HepG2 (cell line): ENCODE measurements around the gene FBXW4. TPM values are rescaled to one million over a fixed set of nuclear protein-coding genes. Genes with fewer than 3 reads are reported as not detected.
A peak's percentile ranks its signal among the peaks of the same experiment; 100 is the strongest.

Source experiments
- ARID2 ChIP-seq: sonication (generic); formaldehyde crosslinking; IDR thresholded peaks from 2 replicates; pipeline ENCODE4 v1.8.1; 2022; ENCODE audit warnings: mild to moderate bottlenecking, missing genetic modification reagents, borderline replicate concordance
- ATRX ChIP-seq: sonication (generic); formaldehyde crosslinking; IDR thresholded peaks from 2 replicates; pipeline ENCODE4 v1.4.0; 2020; ENCODE audit warnings: missing genetic modification reagents, borderline replicate concordance
- CHD2 ChIP-seq: IDR thresholded peaks from 2 replicates; pipeline ENCODE4 v1.6.1; 2011; ENCODE audit warnings: low read depth, low read length, improper control_type of control experiment
- EEA1 ChIP-seq: sonication (generic); formaldehyde crosslinking; IDR thresholded peaks from 2 replicates; pipeline ENCODE4 v1.5.1; 2020; ENCODE audit warnings: mild to moderate bottlenecking, missing genetic modification reagents, borderline replicate concordance
- FOXK1 ChIP-seq: sonication (generic); formaldehyde crosslinking; IDR thresholded peaks from 2 replicates; pipeline ENCODE4 v1.4.0; 2020; ENCODE audit warnings: low read depth, missing genetic modification reagents, borderline replicate concordance
- GABPB1 ChIP-seq: IDR thresholded peaks from 2 replicates; pipeline ENCODE4 v1.6.1; 2016; ENCODE audit warnings: mild to moderate bottlenecking, missing genetic modification reagents, moderate library complexity, missing compliant biosample characterization
- HDAC6 ChIP-seq: fragments of 200-600 bp; sonication (generic); IDR thresholded peaks from 2 replicates; pipeline ENCODE4 v1.7.0; 2017; ENCODE audit warnings: mild to moderate bottlenecking, antibody characterized with exemption, low read length, low read depth
- HHEX ChIP-seq: IDR thresholded peaks from 2 replicates; pipeline ENCODE4 v1.6.1; 2016; ENCODE audit warnings: control low read depth
- HNRNPLL ChIP-seq: fragments of 200-400 bp; formaldehyde crosslinking; IDR thresholded peaks from 2 replicates; pipeline ENCODE4 v1.6.1; 2017; ENCODE audit warnings: mild to moderate bottlenecking, low read depth, low read length; ENCODE audit not compliant: poor library complexity, severe bottlenecking
- IKZF1 ChIP-seq: fragments of 450-650 bp; IDR thresholded peaks from 2 replicates; pipeline ENCODE4 v1.7.1; 2016
- KDM2A ChIP-seq: sonication (generic); formaldehyde crosslinking; IDR thresholded peaks from 2 replicates; pipeline ENCODE4 v1.4.0; 2020; ENCODE audit warnings: low read depth, missing genetic modification reagents, borderline replicate concordance
- KDM4B ChIP-seq: sonication (generic); formaldehyde crosslinking; IDR thresholded peaks from 2 replicates; pipeline ENCODE4 v1.4.0; 2020; ENCODE audit warnings: missing genetic modification reagents
- MAX ChIP-seq: IDR thresholded peaks from 2 replicates; pipeline ENCODE4 v1.6.1; 2012; ENCODE audit warnings: inconsistent platforms
- PATZ1 ChIP-seq: sonication (generic); formaldehyde crosslinking; IDR thresholded peaks from 2 replicates; pipeline ENCODE4 v1.4.0; 2020; ENCODE audit warnings: missing genetic modification reagents
- PITX1 ChIP-seq: sonication (generic); formaldehyde crosslinking; IDR thresholded peaks from 2 replicates; pipeline ENCODE4 v1.5.1; 2020; ENCODE audit warnings: mild to moderate bottlenecking, missing genetic modification reagents
- POGZ ChIP-seq: sonication (generic); formaldehyde crosslinking; IDR thresholded peaks from 2 replicates; pipeline ENCODE4 v1.4.0; 2020; ENCODE audit warnings: mild to moderate bottlenecking, missing genetic modification reagents
- SALL2 ChIP-seq: sonication (generic); formaldehyde crosslinking; IDR thresholded peaks from 2 replicates; pipeline ENCODE4 v1.8.1; 2023; ENCODE audit warnings: mild to moderate bottlenecking, missing genetic modification reagents, inconsistent platforms
- SCMH1 ChIP-seq: sonication (generic); formaldehyde crosslinking; IDR thresholded peaks from 2 replicates; pipeline ENCODE4 v1.9.0; 2021; ENCODE audit warnings: missing genetic modification reagents, mild to moderate bottlenecking, borderline replicate concordance
- STAG1 ChIP-seq: sonication (generic); formaldehyde crosslinking; IDR thresholded peaks from 2 replicates; pipeline ENCODE4 v1.4.0; 2020; ENCODE audit warnings: missing genetic modification reagents
- ZNF143 ChIP-seq: sonication (generic); formaldehyde crosslinking; IDR thresholded peaks from 2 replicates; pipeline ENCODE4 v1.4.0; 2020; ENCODE audit warnings: missing genetic modification reagents
- ZNF329 ChIP-seq: sonication (generic); formaldehyde crosslinking; IDR thresholded peaks from 2 replicates; pipeline ENCODE4 v1.9.0; 2021; ENCODE audit warnings: low read depth, mild to moderate bottlenecking, missing genetic modification reagents
- ZNF430 ChIP-seq: sonication (generic); formaldehyde crosslinking; IDR thresholded peaks from 2 replicates; pipeline ENCODE4 v1.9.0; 2021; ENCODE audit warnings: mild to moderate bottlenecking, missing genetic modification reagents
- ZNF512B ChIP-seq: sonication (generic); formaldehyde crosslinking; IDR thresholded peaks from 2 replicates; pipeline ENCODE4 v1.5.1; 2020; ENCODE audit warnings: missing genetic modification reagents, mild to moderate bottlenecking, borderline replicate concordance
- ZNF781 ChIP-seq: sonication (generic); formaldehyde crosslinking; IDR thresholded peaks from 2 replicates; pipeline ENCODE4 v1.5.1; 2020; ENCODE audit warnings: borderline replicate concordance, mild to moderate bottlenecking, missing genetic modification reagents; ENCODE audit errors: not compliant biosample characterization
- polyA plus RNA-seq, 8 experiments: library from polyadenylated mRNA; depleted of rRNA in 3 of 8; stranded (reverse) in 7 of 8; unstranded in 1 of 8; fragments of >200 nt; fragmentation: Illumina TruSeq in 4 of 8; extraction: Trizol in 4 of 8; gene quantifications; 2 replicates each; pipeline versions ENCODE4 v1.2.1 to v1.2.3, GENCODE V29; 2011 to 2016; ENCODE audit warnings: low read depth in 4 of 8, missing spikeins in 1 of 8, mixed read lengths in 1 of 8; ENCODE audit not compliant: insufficient read depth in 1 of 8
- total RNA-seq, 5 experiments: library from RNA; depleted of rRNA; stranded (reverse); fragments of >200 nt; fragmentation: Illumina TruSeq; extraction: Trizol; gene quantifications; 2 replicates each; pipeline ENCODE4 v1.2.3, GENCODE V29; 2016; ENCODE audit warnings: low read depth in 1 of 5

FBXW4 gene
- total and polyA plus RNA-seq, 2 of the 13 experiments (the other 11 are each of a cell fraction or from before 2014, with no cell fraction given), result 23.5 to 33.7 TPM

- 0 out of 2 replicates have a peak, but pooled peaks have one; percentile 31 for TF ChIP-seq ZNF430 (CRISPR knock-in tag)
- peak; percentile 60; the same call in 1 of the 2 replicates for TF ChIP-seq PATZ1 (CRISPR knock-in tag)
- TF ChIP-seq SALL2 (CRISPR knock-in tag), result no peak; the same call in 1 of the 2 replicates
- no peak for TF ChIP-seq EEA1 (CRISPR knock-in tag)
- no peak for TF ChIP-seq HHEX
- TF ChIP-seq ZNF512B, result peak; percentile 70; the same call in 1 of the 2 replicates
- TF ChIP-seq HDAC6, result no peak
- 0 out of 2 replicates have a peak, but pooled peaks have one; percentile 13 for TF ChIP-seq KDM4B (CRISPR knock-in tag)
- TF ChIP-seq ZNF329 (CRISPR knock-in tag), result peak; percentile 45; the same call in 1 of the 2 replicates
- TF ChIP-seq MAX, result peak; percentile 45; the same call in 1 of the 2 replicates
- peak; percentile 61; the same call in 1 of the 2 replicates for TF ChIP-seq GABPB1 (CRISPR knock-in tag)
- TF ChIP-seq ATRX (CRISPR knock-in tag), result no peak
- peak; percentile 30 for TF ChIP-seq HNRNPLL
- no peak for TF ChIP-seq ZNF143 (CRISPR knock-in tag)
- TF ChIP-seq IKZF1, result no peak
- TF ChIP-seq PITX1 (CRISPR knock-in tag), result peak; percentile 43; the same call in 1 of the 2 replicates
- no peak for TF ChIP-seq POGZ
- TF ChIP-seq FOXK1 (CRISPR knock-in tag), result no peak
- TF ChIP-seq ZNF781, result peak; percentile 53
- peak; percentile 80 for TF ChIP-seq STAG1 (CRISPR knock-in tag)
- TF ChIP-seq ARID2, result no peak
- TF ChIP-seq SCMH1 (CRISPR knock-in tag), result no peak
- 0 out of 2 replicates have a peak, but pooled peaks have one; percentile 44 for TF ChIP-seq CHD2
- peak; percentile 81; the same call in 1 of the 2 replicates for TF ChIP-seq KDM2A
These were observed 125.1 kb downstream of the FBXW4 start (continued) for GRCh38 chr10:101569622-101570427.
